ENCODE data around the gene RAB3GAP2.
"Not testable (repeated sequence)": the region's sequence is repeated elsewhere in the genome, so short reads cannot be mapped to it uniquely, and the experiment has no call there.

RAB3GAP2 gene

GRCh38 chr1:220219865-220220698 lies 52.2 kb downstream of the RAB3GAP2 start:
- Mint-ChIP-seq H3K27me3 (no peaks in the 10 kb centered on the region), H3K4me3 (peak overlapping the region; percentile 70 to 77), H3K4me1 (peaks cover 32 to 55% of the 10 kb centered on the region in 2 donors), H3K27ac (peak overlapping the region; percentile 97), H3K36me3 (peaks cover 17 to 33% of the 10 kb centered on the region in 2 donors), H3K9me3 (peaks cover 3% of the 10 kb centered on the region in 2 donors)
- peak; percentile 86 to 92 for ATAC-seq (replicated peaks)
- DNase-seq: peak; percentile 69

DNA sequence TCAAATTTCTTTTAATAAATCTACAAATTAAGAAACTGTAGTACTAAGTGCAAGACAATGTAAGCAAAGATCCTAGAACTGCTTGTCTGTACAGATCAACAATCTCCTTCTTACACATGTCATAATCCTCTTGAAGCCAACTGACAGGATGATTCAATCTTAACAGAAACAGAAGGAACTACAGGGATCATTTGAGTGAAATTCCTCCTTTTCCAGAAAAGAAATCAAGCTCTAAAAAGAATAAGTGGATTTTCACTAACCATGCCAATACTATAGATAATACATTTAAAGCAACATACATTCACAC lies 53.2 kb downstream of the RAB3GAP2 start:
- Mint-ChIP-seq H3K27me3 (no peaks in the 10 kb centered on the region), H3K4me1 (peaks cover 25 to 45% of the 10 kb centered on the region in 2 donors), H3K36me3 (peaks cover 15 to 27% of the 10 kb centered on the region in 2 donors), H3K27ac (no peak overlapping the region), H3K4me3 (no peak overlapping the region), H3K9me3 (peaks cover 3% of the 10 kb centered on the region in 2 donors)
- DNase-seq: no peak
- ATAC-seq (replicated peaks): no peak

GRCh38 chr1:220218397-220219135 lies 53.7 kb downstream of the RAB3GAP2 start:
- H3K4me3 Mint-ChIP-seq, H3K27me3 Mint-ChIP-seq, H3K27ac Mint-ChIP-seq, H3K9me3 Mint-ChIP-seq: not testable (repeated sequence)
- DNase-seq (peak; percentile 40), ATAC-seq (replicated peaks) (peak; percentile 38 to 54)
- H3K36me3 Mint-ChIP-seq: peaks cover 13 to 27% of the 10 kb centered on the region in 2 donors
- peaks cover 24 to 40% of the 10 kb centered on the region in 2 donors for H3K4me1 Mint-ChIP-seq

DNA sequence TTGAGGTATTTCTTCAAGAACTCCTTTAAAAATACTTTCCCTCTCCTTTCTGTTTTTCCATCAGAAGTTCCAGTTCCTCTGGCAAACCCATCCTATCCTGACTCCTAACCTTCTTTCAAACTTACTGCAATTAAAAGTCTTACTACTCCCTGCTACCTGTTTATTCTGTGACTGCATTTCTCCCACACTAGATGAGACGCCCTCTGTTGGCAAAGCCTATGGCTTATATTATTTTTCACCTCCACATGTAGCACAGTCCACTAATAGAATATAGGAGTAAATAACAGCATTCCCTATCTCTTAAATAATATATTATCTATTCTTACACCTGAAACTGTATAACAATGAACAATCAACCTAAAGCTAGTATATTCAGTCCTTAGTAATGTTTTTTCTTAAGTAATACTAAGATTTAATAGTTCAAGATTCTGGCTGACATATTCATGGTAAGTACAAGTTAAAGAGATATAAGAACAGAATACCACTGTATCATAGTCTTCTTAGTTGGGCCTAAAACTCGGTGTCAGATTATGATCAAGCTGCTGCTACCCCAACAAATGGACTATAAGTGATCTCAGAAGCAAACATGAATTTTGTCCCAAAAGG lies 54.8 kb downstream of the RAB3GAP2 start:
- no peak overlapping the region for H3K4me3 Mint-ChIP-seq
- peaks cover 18 to 35% of the 10 kb centered on the region in 2 donors for H3K36me3 Mint-ChIP-seq
- no peaks in the 10 kb centered on the region for H3K27me3 Mint-ChIP-seq
- peaks cover 22 to 33% of the 10 kb centered on the region in 2 donors for H3K4me1 Mint-ChIP-seq
- no peak overlapping the region for H3K27ac Mint-ChIP-seq
- ATAC-seq (replicated peaks) (no peak), DNase-seq (no peak)
- peaks cover 3% of the 10 kb centered on the region in 2 donors for H3K9me3 Mint-ChIP-seq

DNA sequence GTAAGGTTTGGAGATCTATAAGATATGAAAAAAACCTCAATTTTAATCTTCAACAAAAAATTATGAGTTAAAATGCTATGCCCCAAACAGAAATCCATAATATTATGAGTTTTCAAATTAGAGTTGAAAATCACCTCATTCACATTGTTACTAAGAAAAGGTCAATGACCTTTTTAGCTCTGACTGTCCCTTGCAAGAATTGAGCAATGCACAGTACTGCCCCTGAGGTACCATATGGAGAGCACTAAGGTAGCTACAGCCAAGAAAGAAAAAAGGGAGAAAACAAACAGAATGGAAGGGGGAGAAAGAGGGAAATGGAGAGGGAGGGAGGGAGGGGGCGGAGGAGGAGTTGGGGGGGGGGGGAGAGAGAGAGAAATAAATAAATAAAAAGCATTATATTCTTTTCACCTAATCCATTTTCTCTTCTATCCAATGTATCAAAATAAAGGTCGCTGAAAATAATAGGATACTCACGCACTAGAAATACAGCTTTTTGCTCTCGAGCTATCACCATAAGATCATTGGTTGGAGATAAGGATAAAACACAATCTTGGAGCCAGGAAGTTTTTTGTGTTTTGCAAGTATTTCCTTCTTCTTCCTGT lies 58.8 kb downstream of the RAB3GAP2 start:
- no peak for ATAC-seq (replicated peaks)
- Mint-ChIP-seq H3K9me3 (no peaks in the 10 kb centered on the region), H3K4me3 (no peak overlapping the region), H3K36me3 (peaks cover 22 to 47% of the 10 kb centered on the region in 2 donors), H3K27me3 (no peaks in the 10 kb centered on the region), H3K27ac (no peak overlapping the region), H3K4me1 (peaks cover 4 to 6% of the 10 kb centered on the region in 2 donors)
- DNase-seq: no peak

DNA sequence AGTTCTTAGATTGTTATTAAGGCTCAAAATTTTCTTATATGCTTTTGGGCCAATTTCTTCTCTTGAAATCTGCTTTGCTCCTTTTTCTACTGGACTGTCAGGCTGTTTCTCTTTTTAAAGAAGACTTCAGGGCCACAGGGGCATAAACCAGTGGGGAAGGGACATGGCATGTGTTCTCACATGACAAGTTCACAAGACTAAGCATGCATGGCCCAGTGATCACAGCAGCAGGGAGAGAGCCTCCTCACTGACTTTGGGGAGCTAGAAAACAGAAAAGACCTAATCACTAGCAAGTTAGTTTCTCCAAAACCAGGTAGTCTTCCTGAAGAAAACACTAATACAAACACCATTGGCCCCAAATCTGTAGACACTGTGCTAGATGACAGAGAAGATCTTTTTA lies 64.8 kb downstream of the RAB3GAP2 start:
- no peak overlapping the region for H3K27ac Mint-ChIP-seq
- no peak overlapping the region for H3K4me3 Mint-ChIP-seq
- no peaks in the 10 kb centered on the region for H3K27me3 Mint-ChIP-seq
- ATAC-seq (replicated peaks) (no peak), DNase-seq (no peak)
- H3K9me3 Mint-ChIP-seq: no peaks in the 10 kb centered on the region
- peaks cover 50 to 67% of the 10 kb centered on the region in 2 donors for H3K36me3 Mint-ChIP-seq
- no peaks in the 10 kb centered on the region for H3K4me1 Mint-ChIP-seq

DNA sequence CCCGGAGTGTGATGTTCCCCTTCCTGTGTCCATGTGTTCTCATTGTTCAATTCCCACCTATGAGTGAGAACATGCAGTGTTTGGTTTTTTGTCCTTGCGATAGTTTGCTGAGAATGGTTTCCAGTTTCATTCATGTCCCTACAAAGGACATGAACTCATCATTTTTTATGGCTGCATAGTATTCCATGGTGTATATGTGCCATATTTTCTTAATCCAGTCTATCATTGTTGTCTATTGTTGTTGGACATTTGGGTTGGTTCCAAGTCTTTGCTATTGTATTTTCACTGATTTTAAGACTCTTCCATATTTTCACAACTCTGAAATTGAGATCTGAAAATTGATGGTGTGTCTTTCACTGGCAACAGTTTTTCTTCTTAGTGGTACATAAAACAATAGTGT lies 67.5 kb downstream of the RAB3GAP2 start:
- H3K9me3 Mint-ChIP-seq; DNase-seq; ATAC-seq (replicated peaks); H3K4me1 Mint-ChIP-seq; H3K27ac Mint-ChIP-seq; H3K27me3 Mint-ChIP-seq; H3K4me3 Mint-ChIP-seq: not testable (repeated sequence)
- H3K36me3 Mint-ChIP-seq: peaks cover 47 to 51% of the 10 kb centered on the region in 2 donors

GRCh38 chr1:220203816-220204215 lies 68.4 kb downstream of the RAB3GAP2 start:
- Mint-ChIP-seq H3K27ac (no peak overlapping the region), H3K9me3 (no peaks in the 10 kb centered on the region), H3K4me1 (no peaks in the 10 kb centered on the region), H3K27me3 (no peaks in the 10 kb centered on the region), H3K36me3 (peaks cover 39 to 42% of the 10 kb centered on the region in 2 donors), H3K4me3 (no peak overlapping the region)
- ATAC-seq (replicated peaks) (no peak), DNase-seq (no peak)

DNA sequence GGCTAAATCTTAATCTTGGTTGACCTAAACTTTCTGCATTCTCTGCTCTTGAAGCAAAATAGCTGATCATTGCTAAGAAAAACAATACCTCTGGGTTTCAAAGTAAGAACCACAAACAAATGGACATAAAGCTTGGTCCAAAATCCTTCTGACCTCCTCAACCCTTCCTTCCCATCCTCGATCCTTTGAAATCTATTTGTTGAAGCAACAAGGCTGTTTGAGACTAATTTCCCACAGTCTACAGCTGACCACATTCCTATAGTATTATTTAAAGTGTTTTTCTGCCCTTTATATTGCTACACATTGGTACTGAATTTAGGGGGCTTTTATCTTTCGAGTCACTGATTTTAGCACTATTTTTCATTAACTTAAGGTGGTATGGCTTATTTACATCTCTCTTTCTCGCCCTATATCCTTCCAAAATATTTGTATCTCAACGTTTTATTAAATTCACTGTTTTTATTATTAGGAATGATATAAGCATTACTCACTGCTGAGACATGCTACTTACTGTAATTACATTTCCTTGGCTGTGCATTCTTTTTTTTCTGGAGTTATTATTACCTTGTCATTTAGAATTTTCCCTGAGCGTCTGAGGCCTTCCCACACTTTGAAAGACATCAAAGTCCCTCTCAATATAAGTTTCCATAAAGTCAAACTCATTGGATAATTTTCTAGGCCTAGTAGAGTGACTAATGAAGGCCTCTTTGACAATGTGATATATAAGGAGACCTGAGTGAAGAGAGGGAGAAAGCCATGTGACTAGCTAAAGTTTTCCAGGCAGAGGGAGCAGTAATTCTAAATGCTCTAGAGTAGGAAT lies 73.9 kb downstream of the RAB3GAP2 start:
- Mint-ChIP-seq H3K9me3 (no peaks in the 10 kb centered on the region), H3K4me3 (no peak overlapping the region), H3K27me3 (no peaks in the 10 kb centered on the region), H3K4me1 (no peaks in the 10 kb centered on the region), H3K27ac (no peak overlapping the region), H3K36me3 (peaks cover 9 to 12% of the 10 kb centered on the region in 2 donors)
- no peak for ATAC-seq (replicated peaks)
- DNase-seq: no peak

DNA sequence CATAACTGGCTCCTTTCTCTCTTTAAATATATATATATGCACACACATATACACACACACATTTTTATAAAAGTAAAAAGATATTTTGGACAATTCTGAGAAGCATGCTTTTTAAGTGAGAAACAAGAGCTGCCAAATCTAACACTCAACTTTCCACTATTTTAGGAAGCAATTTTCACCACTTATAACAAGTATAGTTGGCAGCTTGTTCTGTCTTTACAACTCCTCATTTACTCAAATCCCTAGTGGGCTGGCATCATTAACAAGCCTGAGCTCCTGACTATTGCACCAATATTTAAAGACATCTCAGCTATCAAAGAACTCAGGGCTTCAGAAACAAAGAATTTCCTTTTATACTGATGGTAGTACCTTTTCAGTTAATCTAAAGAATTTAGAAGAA lies 76.6 kb downstream of the RAB3GAP2 start:
- Mint-ChIP-seq H3K27me3 (no peaks in the 10 kb centered on the region), H3K9me3 (no peaks in the 10 kb centered on the region), H3K36me3 (peaks cover 13 to 15% of the 10 kb centered on the region in 2 donors), H3K4me3 (no peak overlapping the region), H3K4me1 (no peaks in the 10 kb centered on the region), H3K27ac (no peak overlapping the region)
- no peak for DNase-seq
- ATAC-seq (replicated peaks): no peak

GRCh38 chr1:220189750-220190347 lies 82.4 kb downstream of the RAB3GAP2 start:
- Mint-ChIP-seq H3K27ac (no peak overlapping the region), H3K36me3 (peaks cover 27 to 37% of the 10 kb centered on the region in 2 donors), H3K4me3 (no peak overlapping the region), H3K27me3 (no peaks in the 10 kb centered on the region), H3K9me3 (no peaks in the 10 kb centered on the region), H3K4me1 (no peaks in the 10 kb centered on the region)
- ATAC-seq (replicated peaks) (no peak), DNase-seq (no peak)

DNA sequence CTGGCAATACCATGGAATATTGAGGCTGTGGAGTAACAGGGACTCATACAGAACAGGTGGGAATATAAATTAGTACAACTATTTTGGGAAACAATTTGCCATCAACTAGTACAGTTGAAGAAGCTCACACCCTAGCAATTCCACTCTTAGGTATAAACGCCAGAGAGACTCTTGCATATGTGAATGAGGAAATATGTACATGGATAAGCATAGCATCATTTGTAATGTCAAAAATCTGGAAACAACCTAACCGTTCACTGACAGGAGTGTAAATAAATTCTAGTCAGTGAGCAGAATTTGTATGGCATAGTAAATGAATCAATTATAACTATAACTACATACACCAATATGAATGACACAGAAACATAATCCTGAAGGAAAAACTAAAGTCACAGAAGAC lies 83.7 kb downstream of the RAB3GAP2 start:
- no peak overlapping the region for H3K4me3 Mint-ChIP-seq
- H3K4me1 Mint-ChIP-seq: no peaks in the 10 kb centered on the region
- H3K27ac Mint-ChIP-seq: no peak overlapping the region
- no peaks in the 10 kb centered on the region for H3K27me3 Mint-ChIP-seq
- no peak for DNase-seq
- no peaks in the 10 kb centered on the region for H3K9me3 Mint-ChIP-seq
- H3K36me3 Mint-ChIP-seq: peaks cover 28 to 34% of the 10 kb centered on the region in 2 donors
- no peak for ATAC-seq (replicated peaks)

GRCh38 chr1:220186752-220187151 lies 85.5 kb downstream of the RAB3GAP2 start:
- no peak for DNase-seq
- H3K9me3 Mint-ChIP-seq: no peaks in the 10 kb centered on the region
- no peaks in the 10 kb centered on the region for H3K27me3 Mint-ChIP-seq
- no peak overlapping the region for H3K27ac Mint-ChIP-seq
- H3K4me1 Mint-ChIP-seq: no peaks in the 10 kb centered on the region
- ATAC-seq (replicated peaks): no peak
- H3K4me3 Mint-ChIP-seq: no peak overlapping the region
- H3K36me3 Mint-ChIP-seq: peaks cover 26 to 34% of the 10 kb centered on the region in 2 donors
